T-helper 17 cell (primary cell): ENCODE results near the gene ZNF668. TPM values are rescaled to one million over a fixed set of nuclear protein-coding genes. Genes with fewer than 3 reads are reported as not detected.
A peak's percentile ranks its signal among the peaks of the same experiment; 100 is the strongest.
"Not testable (repeated sequence)": the region's sequence is repeated elsewhere in the genome, so short reads cannot be mapped to it uniquely, and the experiment has no call there.

Experiments used
- ATAC-seq: fragments of 150-1000 bp; cut with Tn5 transposase; 2 replicates; pipeline ENCODE4 v1.10.0; 2021; ENCODE audit warnings: mild to moderate bottlenecking, moderate library complexity
- DNase-seq, 3 donors: peaks; one replicate each; pipeline versions ENCODE4 v3.0.0 to v3.0.0-alpha.2; 2020 to 2021
- H3K9me3 ChIP-seq: one replicate; pipeline ENCODE4 v1.7.0; 2013; ENCODE audit warnings: low read length, mild to moderate bottlenecking; ENCODE audit not compliant: control insufficient read depth, poor library complexity, severe bottlenecking
- H3K27ac Mint-ChIP-seq: one replicate; pipeline ENCODE4 v1.8.0; 2022; ENCODE audit warnings: mild to moderate bottlenecking, moderate library complexity, mixed read lengths
- H3K27me3 Mint-ChIP-seq: one replicate; pipeline ENCODE4 v1.8.0; 2022; ENCODE audit warnings: mixed read lengths
- H3K36me3 Mint-ChIP-seq: one replicate; pipeline ENCODE4 v1.8.0; 2022; ENCODE audit warnings: low read depth, mixed read lengths
- H3K4me1 Mint-ChIP-seq: one replicate; pipeline ENCODE4 v1.8.0; 2022; ENCODE audit warnings: mild to moderate bottlenecking, mixed read lengths
- H3K4me3 Mint-ChIP-seq: one replicate; pipeline ENCODE4 v1.8.0; 2022; ENCODE audit warnings: mild to moderate bottlenecking, moderate library complexity, mixed read lengths
- total RNA-seq, 4 donors: library from RNA in 2 of 4; stranded (reverse) in 2 of 4; gene quantifications; one replicate each; pipeline ENCODE4 v1.2.3 and lab custom pipeline; 2022 to 2026

The ZNF668 gene
- total RNA-seq, 2 donors from 2014 or later: 9.6 to 12.1 TPM

GRCh38 chr16:31108794-31109558 lies 34.9 kb upstream of the ZNF668 start:
- H3K9me3 ChIP-seq: no peaks in the 10 kb centered on the region
- Mint-ChIP-seq H3K36me3 (peaks cover 2% of the 10 kb centered on the region), H3K4me3 (peak overlapping the region; percentile 87), H3K4me1 (peaks cover 17% of the 10 kb centered on the region), H3K27ac (no peak overlapping the region), H3K27me3 (no peaks in the 10 kb centered on the region)
- no peak for ATAC-seq
- no peak for DNase-seq

- ATAC-seq (peak; percentile 86), DNase-seq (peak; percentile 29 to 47 (median 38))
- peak within 1 kb of the TSS; percentile 63 for H3K27ac Mint-ChIP-seq
- no peaks in the 10 kb centered on the region for H3K27me3 Mint-ChIP-seq
- H3K4me3 Mint-ChIP-seq: peak within 1 kb of the TSS; percentile 89
- peaks cover 2% of the 10 kb centered on the region for H3K36me3 Mint-ChIP-seq
- H3K9me3 ChIP-seq: no peaks in the 10 kb centered on the region
- H3K4me1 Mint-ChIP-seq: peaks cover 16% of the 10 kb centered on the region
Measured at GRCh38 chr16:31108035-31108793, 34.2 kb upstream of the ZNF668 start, which contains the start of gene BCKDK. TSS of gene BCKDK (plus strand) at chr16:31108386. CDS start at chr16:31109224, 838 bp downstream.

- Mint-ChIP-seq H3K27ac (peak overlapping the region; percentile 63), H3K27me3 (no peaks in the 10 kb centered on the region), H3K4me1 (peaks cover 16% of the 10 kb centered on the region), H3K4me3 (peak overlapping the region; percentile 89), H3K36me3 (peaks cover 2% of the 10 kb centered on the region)
- no peak for ATAC-seq
- no peaks in the 10 kb centered on the region for H3K9me3 ChIP-seq
- no peak for DNase-seq
Measured at GRCh38 chr16:31107465-31107867, 33.4 kb upstream of the ZNF668 start.

- DNase-seq (no peak), ATAC-seq (no peak)
- no peak overlapping the region for H3K27ac Mint-ChIP-seq
- peaks cover 16% of the 10 kb centered on the region for H3K4me1 Mint-ChIP-seq
- H3K36me3 Mint-ChIP-seq: peaks cover 2% of the 10 kb centered on the region
- H3K4me3 Mint-ChIP-seq: no peak overlapping the region
- no peaks in the 10 kb centered on the region for H3K9me3 ChIP-seq
- H3K27me3 Mint-ChIP-seq: no peaks in the 10 kb centered on the region
Measured at GRCh38 chr16:31106509-31107464, 32.7 kb upstream of the ZNF668 start.

GRCh38 chr16:31105677-31106213 lies 31.7 kb upstream of the ZNF668 start:
- DNase-seq (peak; percentile 65 to 72 (median 68)), ATAC-seq (peak; percentile 84)
- no peaks in the 10 kb centered on the region for H3K27me3 Mint-ChIP-seq
- H3K36me3 Mint-ChIP-seq: peaks cover 2% of the 10 kb centered on the region
- no peaks in the 10 kb centered on the region for H3K9me3 ChIP-seq
- peak overlapping the region; percentile 7 for H3K4me3 Mint-ChIP-seq
- H3K27ac Mint-ChIP-seq: no peak overlapping the region
- H3K4me1 Mint-ChIP-seq: peaks cover 16% of the 10 kb centered on the region

GRCh38 chr16:31100876-31101641 lies 27.0 kb upstream of the ZNF668 start:
- H3K27me3 Mint-ChIP-seq, ATAC-seq: not testable (repeated sequence)

GRCh38 chr16:31099860-31100638 lies 26.0 kb upstream of the ZNF668 start:
- H3K4me1 Mint-ChIP-seq: peaks cover 10% of the 10 kb centered on the region
- ATAC-seq: no peak
- no peaks in the 10 kb centered on the region for H3K9me3 ChIP-seq
- H3K27me3 Mint-ChIP-seq: no peaks in the 10 kb centered on the region
- no peak overlapping the region for H3K4me3 Mint-ChIP-seq
- H3K36me3 Mint-ChIP-seq: no peaks in the 10 kb centered on the region
- DNase-seq: no peak
- no peak overlapping the region for H3K27ac Mint-ChIP-seq

More at GRCh38 chr16:31100876-31101641, 27.0 kb upstream of the ZNF668 start:
- not testable (repeated sequence) for H3K9me3 ChIP-seq, DNase-seq, H3K36me3 Mint-ChIP-seq, H3K4me3 Mint-ChIP-seq, H3K27ac Mint-ChIP-seq, H3K4me1 Mint-ChIP-seq

GRCh38 chr16:31094424-31095120 lies 20.5 kb upstream of the ZNF668 start, which contains the start of gene VKORC1:
TSS of gene VKORC1 (minus strand) at chr16:31094797. CDS start at chr16:31094729, 68 bp downstream.
- ATAC-seq (peak; percentile 92), DNase-seq (peak; percentile 69 to 80 (median 73))
- H3K4me1 Mint-ChIP-seq: peaks cover 21% of the 10 kb centered on the region
- H3K27me3 Mint-ChIP-seq: no peaks in the 10 kb centered on the region
- peak within 1 kb of the TSS; percentile 95 for H3K4me3 Mint-ChIP-seq
- peak within 1 kb of the TSS; percentile 98 for H3K27ac Mint-ChIP-seq
- no peaks in the 10 kb centered on the region for H3K36me3 Mint-ChIP-seq
- no peaks in the 10 kb centered on the region for H3K9me3 ChIP-seq

- ATAC-seq (no peak), DNase-seq (no peak)
- peaks cover 21% of the 10 kb centered on the region for H3K4me1 Mint-ChIP-seq
- H3K9me3 ChIP-seq: no peaks in the 10 kb centered on the region
- no peaks in the 10 kb centered on the region for H3K36me3 Mint-ChIP-seq
- peak overlapping the region; percentile 95 for H3K4me3 Mint-ChIP-seq
- H3K27me3 Mint-ChIP-seq: no peaks in the 10 kb centered on the region
- H3K27ac Mint-ChIP-seq: peak overlapping the region; percentile 98
Measured at GRCh38 chr16:31094088-31094423, 20.0 kb upstream of the ZNF668 start.

- Mint-ChIP-seq H3K4me3 (peak overlapping the region; percentile 95), H3K27me3 (no peaks in the 10 kb centered on the region), H3K4me1 (peaks cover 21% of the 10 kb centered on the region), H3K27ac (peak overlapping the region; percentile 98), H3K36me3 (no peaks in the 10 kb centered on the region)
- ATAC-seq (no peak), DNase-seq (no peak)
- H3K9me3 ChIP-seq: no peaks in the 10 kb centered on the region
Measured at GRCh38 chr16:31093132-31093703, 19.2 kb upstream of the ZNF668 start.

GRCh38 chr16:31092330-31092729 lies 18.3 kb upstream of the ZNF668 start:
- no peak for DNase-seq
- Mint-ChIP-seq H3K36me3 (no peaks in the 10 kb centered on the region), H3K27me3 (no peaks in the 10 kb centered on the region), H3K4me1 (peaks cover 21% of the 10 kb centered on the region), H3K27ac (no peak overlapping the region), H3K4me3 (peak overlapping the region; percentile 95)
- no peaks in the 10 kb centered on the region for H3K9me3 ChIP-seq
- ATAC-seq: no peak
